Neuronal stem cell (in vitro differentiated cells): Measurements from ENCODE around the gene NFATC2.

ENCODE experiments used
- DNase-seq: peaks from one replicate; pipeline ENCODE4 v3.0.0-alpha.2; 2013; ENCODE audit warnings: low spot score
- H2AFZ ChIP-seq: one replicate; pipeline ENCODE4 v1.6.1; 2013; ENCODE audit warnings: mild to moderate bottlenecking, low read length, inconsistent platforms
- H2AK5ac ChIP-seq: 2 replicates; pipeline ENCODE4 v1.6.1; 2013; ENCODE audit warnings: low read depth, mild to moderate bottlenecking, inconsistent platforms, low read length, moderate library complexity, mixed read lengths
- H2BK120ac ChIP-seq: 2 replicates; pipeline ENCODE4 v1.6.1; 2013; ENCODE audit warnings: low read depth, mild to moderate bottlenecking, inconsistent platforms, low read length, moderate library complexity, mixed read lengths
- H2BK12ac ChIP-seq: one replicate; pipeline ENCODE4 v1.6.1; 2013; ENCODE audit warnings: low read length, inconsistent platforms
- H2BK15ac ChIP-seq: 2 replicates; pipeline ENCODE4 v1.6.1; 2013; ENCODE audit warnings: mild to moderate bottlenecking, low read length, inconsistent platforms, mixed read lengths
- H2BK5ac ChIP-seq: one replicate; pipeline ENCODE4 v1.6.1; 2013; ENCODE audit warnings: inconsistent platforms, mild to moderate bottlenecking, low read length, moderate library complexity
- H3K14ac ChIP-seq: one replicate; pipeline ENCODE4 v1.6.1; 2013; ENCODE audit warnings: low read length, inconsistent platforms
- H3K18ac ChIP-seq: 2 replicates; pipeline ENCODE4 v1.6.1; 2013; ENCODE audit warnings: low read length, inconsistent platforms
- H3K23ac ChIP-seq: 2 replicates; pipeline ENCODE4 v1.6.1; 2013; ENCODE audit warnings: low read depth, mild to moderate bottlenecking, mixed read lengths, low read length, inconsistent platforms; ENCODE audit not compliant: poor library complexity
- H3K27ac ChIP-seq: replicated peaks from 3 replicates; pipeline ENCODE4 v1.5.1; 2013; ENCODE audit warnings: low read length, inconsistent platforms
- H3K27me3 ChIP-seq, 3 experiments: 2 replicates each; pipeline ENCODE4 v1.6.1; 2013; ENCODE audit warnings: low read length in 3 of 3, mild to moderate bottlenecking in 2 of 3, inconsistent platforms in 1 of 3, low read depth in 1 of 3, mixed read lengths in 1 of 3, moderate library complexity in 1 of 3; ENCODE audit not compliant: control insufficient read depth in 3 of 3, insufficient read depth in 3 of 3
- H3K36me3 ChIP-seq, 2 donors: replicated peaks in 1 of 2; 2 replicates each; pipeline ENCODE4 v1.6.1; 2013; ENCODE audit warnings: low read length in 2 of 2; ENCODE audit not compliant: control insufficient read depth in 2 of 2, insufficient read depth in 2 of 2
- H3K4ac ChIP-seq: 2 replicates; pipeline ENCODE4 v1.6.1; 2013; ENCODE audit warnings: inconsistent platforms, mild to moderate bottlenecking, low read length, moderate library complexity
- H3K4me1 ChIP-seq, 2 donors: 1 replicate in 1 of 2; 2 replicates in 1 of 2; pipeline ENCODE4 v1.6.1; 2013; ENCODE audit warnings: low read length in 2 of 2, low read depth in 1 of 2; ENCODE audit not compliant: control insufficient read depth in 2 of 2, insufficient read depth in 1 of 2
- H3K4me2 ChIP-seq: one replicate; pipeline ENCODE4 v1.6.1; 2013; ENCODE audit warnings: mild to moderate bottlenecking, low read length, inconsistent platforms; ENCODE audit not compliant: insufficient read depth, poor library complexity, severe bottlenecking
- H3K4me3 ChIP-seq, 2 donors: 2 replicates each; pipeline ENCODE4 v1.5.1; 2013; ENCODE audit warnings: low read length in 2 of 2, mild to moderate bottlenecking in 2 of 2, inconsistent platforms in 1 of 2, moderate library complexity in 1 of 2
- H3K79me1 ChIP-seq: one replicate; pipeline ENCODE4 v1.6.1; 2013; ENCODE audit warnings: low read depth, mild to moderate bottlenecking, inconsistent platforms, low read length, moderate library complexity
- H3K9ac ChIP-seq: one replicate; pipeline ENCODE4 v1.6.1; 2013; ENCODE audit warnings: mild to moderate bottlenecking, low read depth, low read length, inconsistent platforms; ENCODE audit not compliant: poor library complexity
- H3K9me3 ChIP-seq, 2 donors: replicated peaks in 1 of 2; 2 replicates each; pipeline versions ENCODE3 to v1.6.1; 2013; ENCODE audit warnings: low read length in 2 of 2, mild to moderate bottlenecking in 2 of 2, inconsistent platforms in 1 of 2, low read depth in 1 of 2, mixed read lengths in 1 of 2, moderate library complexity in 1 of 2; ENCODE audit not compliant: control insufficient read depth in 2 of 2, insufficient read depth in 1 of 2
- H4K8ac ChIP-seq: one replicate; pipeline ENCODE4 v1.6.1; 2013; ENCODE audit warnings: low read depth, mild to moderate bottlenecking, inconsistent platforms, low read length, moderate library complexity
- H4K91ac ChIP-seq: one replicate; pipeline ENCODE4 v1.6.1; 2013; ENCODE audit warnings: low read length, low read depth, mild to moderate bottlenecking, inconsistent platforms; ENCODE audit not compliant: poor library complexity
- WGBS, 2 donors: extraction: QIAGEN DNeasy Blood & Tissue Kit; methylation state at CpG; one replicate each; pipeline ENCODE4 v1.1.7; 2013; ENCODE audit warnings: missing lambda C conversion rate in 2 of 2, mixed read lengths in 1 of 2; ENCODE audit not compliant: insufficient read length in 2 of 2, insufficient replicate concordance in 1 of 2; ENCODE audit errors: extremely low coverage in 2 of 2; 5-methylcytosine and 5-hydroxymethylcytosine counted together

Gene NFATC2

DNA sequence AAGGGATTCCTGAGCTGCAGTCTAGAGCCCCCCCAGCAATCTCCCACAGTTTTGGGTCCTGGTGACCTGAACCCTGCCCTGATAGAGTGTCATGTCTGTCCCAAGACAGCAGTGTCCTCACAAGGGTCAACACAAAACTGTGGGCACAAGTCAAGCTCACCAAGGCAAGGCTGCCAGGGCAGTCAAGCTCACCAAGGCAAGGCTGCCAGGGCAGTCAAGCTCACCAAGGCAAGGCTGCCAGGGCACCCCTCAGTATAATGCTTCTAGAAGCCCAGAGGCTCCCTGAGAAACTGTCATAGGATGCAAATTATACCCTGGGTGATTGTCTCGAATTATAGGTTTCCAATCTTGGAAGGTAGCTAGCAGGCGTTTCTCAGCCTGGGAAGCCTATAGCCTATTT lies 108.5 kb downstream of the NFATC2 start:
- Histone ChIP-seq H3K4ac (no peak overlapping the region), H3K27me3 (no peaks in the 10 kb centered on the region), H3K9ac (no peak overlapping the region), H2BK5ac (no peak overlapping the region), H2BK120ac (no peak overlapping the region), H2AK5ac (no peak overlapping the region), H3K79me1 (no peaks in the 10 kb centered on the region), H2AFZ (no peak overlapping the region), H3K36me3 (no peaks in the 10 kb centered on the region), H4K91ac (no peak overlapping the region), H3K9me3 (no peaks in the 10 kb centered on the region), H4K8ac (no peak overlapping the region), H2BK15ac (no peak overlapping the region), H3K4me2 (no peak overlapping the region), H3K4me1 (peaks cover 0 to 2% of the 10 kb centered on the region in 2 donors), H3K27ac (no peak overlapping the region), H3K23ac (no peak overlapping the region), H3K14ac (no peak overlapping the region), H3K18ac (no peak overlapping the region), H2BK12ac (no peak overlapping the region), H3K4me3 (no peak overlapping the region)
- no CpG with 5 or more reads among the region's 2 CpGs for WGBS, 2 donors
- DNase-seq = no peak

DNA sequence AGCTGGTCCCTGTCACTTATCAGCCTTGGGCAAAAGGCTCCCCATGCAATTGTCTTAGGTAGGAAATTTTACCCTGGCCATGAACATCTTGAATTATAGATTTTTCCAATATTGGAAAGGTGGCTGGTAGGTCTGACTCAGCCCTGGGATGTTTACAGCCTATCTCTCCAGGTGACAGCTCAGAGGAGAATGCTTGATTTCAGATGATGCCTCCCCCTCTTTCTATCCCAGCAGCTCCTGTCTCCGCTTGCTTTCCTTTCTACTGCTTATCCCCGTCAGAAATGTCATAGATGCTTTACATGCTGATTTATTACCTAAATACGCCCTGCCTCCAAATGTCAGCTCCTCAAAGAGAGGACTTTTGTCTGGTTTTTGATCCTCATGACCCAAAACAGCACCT lies 109.6 kb downstream of the NFATC2 start:
- DNase-seq = no peak
- H3K4me3 ChIP-seq = no peak overlapping the region
- no peak overlapping the region for H2BK5ac ChIP-seq
- WGBS, 2 donors = no CpG with 5 or more reads among the region's 3 CpGs
- no peak overlapping the region for H3K9ac ChIP-seq
- H3K4me1 ChIP-seq = peaks cover 2% of the 10 kb centered on the region in 2 donors
- no peak overlapping the region for H2AFZ ChIP-seq
- H3K4me2 ChIP-seq = no peak overlapping the region
- H2BK15ac ChIP-seq = no peak overlapping the region
- no peak overlapping the region for H3K27ac ChIP-seq
- H4K8ac ChIP-seq = no peak overlapping the region
- no peak overlapping the region for H2BK120ac ChIP-seq
- H2AK5ac ChIP-seq = no peak overlapping the region
- H2BK12ac ChIP-seq = no peak overlapping the region
- H3K23ac ChIP-seq = no peak overlapping the region
- no peaks in the 10 kb centered on the region for H3K27me3 ChIP-seq
- H3K14ac ChIP-seq = no peak overlapping the region
- no peak overlapping the region for H3K18ac ChIP-seq
- no peak overlapping the region for H4K91ac ChIP-seq
- H3K9me3 ChIP-seq = no peaks in the 10 kb centered on the region
- no peaks in the 10 kb centered on the region for H3K36me3 ChIP-seq
- no peak overlapping the region for H3K4ac ChIP-seq
- no peaks in the 10 kb centered on the region for H3K79me1 ChIP-seq

DNA sequence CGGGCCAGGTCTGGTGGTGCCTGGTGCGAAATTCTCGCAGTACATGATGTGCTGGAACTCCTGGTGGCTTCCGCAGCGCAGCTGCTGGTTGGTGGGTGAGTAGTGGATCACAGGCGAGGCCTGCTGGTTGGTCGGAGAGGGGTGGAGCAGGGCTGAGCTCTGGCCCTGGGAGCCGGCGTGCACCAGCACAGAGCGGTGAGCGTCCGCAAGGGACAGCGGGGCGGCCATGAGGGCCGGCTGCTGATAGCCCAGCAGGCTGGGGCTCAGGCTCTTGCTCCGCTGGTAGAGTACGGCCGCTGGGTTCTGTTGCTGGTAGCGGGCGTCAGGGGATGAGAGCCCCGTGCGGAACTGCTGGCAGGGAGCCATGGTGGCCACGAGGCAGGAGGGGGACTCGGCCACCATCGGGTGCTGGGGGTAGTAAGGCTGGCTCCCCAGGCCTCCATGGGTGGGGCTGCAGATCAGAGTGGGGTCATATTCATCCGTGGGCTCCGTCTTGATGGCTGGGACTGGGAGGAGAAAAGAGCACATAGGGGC lies 110.2 kb downstream of the NFATC2 start:
- WGBS, 2 donors = no CpG with 5 or more reads among the region's 27 CpGs
- H3K18ac ChIP-seq = peak overlapping the region; percentile 19
- no peak overlapping the region for H3K4me3 ChIP-seq

DNA sequence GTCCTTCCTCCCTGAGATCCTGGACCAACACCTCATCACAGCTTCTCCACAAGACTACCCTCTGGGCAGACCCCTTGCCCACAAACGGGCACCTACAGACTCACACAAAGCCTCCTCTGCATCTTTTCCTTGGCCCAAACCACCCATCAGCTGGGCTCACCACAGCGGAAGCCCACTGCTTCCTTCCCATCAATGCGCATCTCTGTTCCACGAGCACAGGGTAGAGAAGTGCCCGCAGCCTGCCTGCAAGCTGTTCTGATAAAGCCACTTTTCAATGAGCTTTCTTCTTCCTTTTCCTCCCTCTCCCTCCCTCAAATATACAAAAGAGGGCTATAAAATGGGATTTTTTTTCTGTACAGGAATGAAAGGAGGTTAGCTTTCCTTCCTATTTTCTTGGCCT lies 111.2 kb downstream of the NFATC2 start:
- Histone ChIP-seq H3K79me1 (no peaks in the 10 kb centered on the region), H2BK120ac (no peak overlapping the region), H3K4me3 (no peak overlapping the region), H3K4ac (no peak overlapping the region), H3K9me3 (no peaks in the 10 kb centered on the region), H4K91ac (no peak overlapping the region), H3K4me1 (peaks cover 2 to 9% of the 10 kb centered on the region in 2 donors), H3K27ac (no peak overlapping the region), H3K23ac (no peak overlapping the region), H3K36me3 (no peaks in the 10 kb centered on the region), H3K14ac (no peak overlapping the region), H3K18ac (peak overlapping the region; percentile 11), H2AK5ac (no peak overlapping the region), H2BK15ac (no peak overlapping the region), H2BK5ac (no peak overlapping the region), H3K27me3 (no peaks in the 10 kb centered on the region), H3K9ac (no peak overlapping the region), H2AFZ (no peak overlapping the region), H4K8ac (no peak overlapping the region), H3K4me2 (no peak overlapping the region), H2BK12ac (no peak overlapping the region)
- no peak for DNase-seq
- no CpG with 5 or more reads among the region's 5 CpGs for WGBS, 2 donors

More for the DNA sequence above, 110.2 kb downstream of the NFATC2 start:
- Histone ChIP-seq H3K36me3 (no peaks in the 10 kb centered on the region), H2AFZ (no peak overlapping the region), H3K79me1 (no peaks in the 10 kb centered on the region), H3K9me3 (no peaks in the 10 kb centered on the region), H3K4me2 (no peak overlapping the region), H2BK120ac (no peak overlapping the region), H2AK5ac (no peak overlapping the region), H3K27me3 (no peaks in the 10 kb centered on the region), H2BK15ac (no peak overlapping the region), H2BK12ac (no peak overlapping the region), H3K4me1 (peaks cover 2 to 5% of the 10 kb centered on the region in 2 donors), H2BK5ac (no peak overlapping the region), H3K14ac (no peak overlapping the region), H4K91ac (no peak overlapping the region), H3K27ac (no peak overlapping the region), H3K4ac (no peak overlapping the region), H3K9ac (no peak overlapping the region), H4K8ac (no peak overlapping the region), H3K23ac (no peak overlapping the region)
- DNase-seq = no peak
